HG03045 (cell line): ENCODE measurements around the gene GRM4.

ENCODE experiments used
- ATAC-seq: cut with Tn5 transposase; IDR thresholded peaks from one replicate; pipeline ENCODE4 v1.9.1; 2021; ENCODE audit warnings: mild to moderate bottlenecking, moderate library complexity; ENCODE audit not compliant: unreplicated experiment

GRM4 gene

GRCh38 chr6:34065466-34066217 lies 80.2 kb downstream of the GRM4 start:
- ATAC-seq = no peak

GRCh38 chr6:34064675-34065074 lies 81.2 kb downstream of the GRM4 start:
- ATAC-seq = no peak

GRCh38 chr6:34063651-34064050 lies 82.2 kb downstream of the GRM4 start:
- ATAC-seq = no peak

- ATAC-seq = no peak
Measured at GRCh38 chr6:34062815-34063214, 83.1 kb downstream of the GRM4 start.

- ATAC-seq = no peak
Measured at GRCh38 chr6:34062156-34062555, 83.7 kb downstream of the GRM4 start.

- no peak for ATAC-seq
Measured at GRCh38 chr6:34061348-34061747, 84.5 kb downstream of the GRM4 start.

- no peak for ATAC-seq
Measured at GRCh38 chr6:34059914-34060313, 86.0 kb downstream of the GRM4 start.

GRCh38 chr6:34059136-34059731 lies 86.7 kb downstream of the GRM4 start:
- ATAC-seq = no peak

GRCh38 chr6:34057790-34058189 lies 88.1 kb downstream of the GRM4 start:
- ATAC-seq = no peak

GRCh38 chr6:34057191-34057590 lies 88.7 kb downstream of the GRM4 start:
- no peak for ATAC-seq

- no peak for ATAC-seq
Measured at GRCh38 chr6:34056305-34057108, 89.4 kb downstream of the GRM4 start.

GRCh38 chr6:34055223-34055933 lies 90.5 kb downstream of the GRM4 start:
- ATAC-seq = no peak

GRCh38 chr6:34053721-34054120 lies 92.2 kb downstream of the GRM4 start:
- no peak for ATAC-seq

- ATAC-seq = no peak
Measured at GRCh38 chr6:34052918-34053608, 92.8 kb downstream of the GRM4 start.

- no peak for ATAC-seq
Measured at GRCh38 chr6:34052071-34052825, 93.6 kb downstream of the GRM4 start.

- no peak for ATAC-seq
Measured at GRCh38 chr6:34051331-34051919, 94.5 kb downstream of the GRM4 start.

- ATAC-seq = no peak
Measured at GRCh38 chr6:34050691-34051090, 95.2 kb downstream of the GRM4 start.

GRCh38 chr6:34049395-34050342 lies 96.2 kb downstream of the GRM4 start:
- no peak for ATAC-seq
